Suprapubic skin (tissue), 4 donors: Measurements from ENCODE around the gene NR4A1. TPM values are rescaled to one million over a fixed set of nuclear protein-coding genes. Genes with fewer than 3 reads are reported as not detected.

Experiments
- DNase-seq, 2 donors: peaks; one replicate each; pipeline ENCODE4 v3.0.0-alpha.2; 2019; ENCODE audit warnings: low spot score in 2 of 2
- H3K27ac ChIP-seq: fragments of 200-600 bp; sonication (generic); one replicate; pipeline ENCODE4 v1.5.1; 2019
- H3K27me3 ChIP-seq: fragments of 200-600 bp; sonication (generic); one replicate; pipeline ENCODE4 v1.5.1; 2019
- H3K36me3 ChIP-seq: fragments of 200-600 bp; sonication (generic); one replicate; pipeline ENCODE4 v1.5.1; 2019
- H3K4me1 ChIP-seq: fragments of 200-600 bp; sonication (generic); one replicate; pipeline ENCODE4 v1.5.1; 2019
- H3K4me3 ChIP-seq: fragments of 200-600 bp; sonication (generic); one replicate; pipeline ENCODE4 v1.5.1; 2019; ENCODE audit warnings: mild to moderate bottlenecking
- H3K9me3 ChIP-seq: fragments of 200-600 bp; sonication (generic); one replicate; pipeline ENCODE4 v1.5.1; 2019
- EP300 ChIP-seq: sonication (generic); formaldehyde crosslinking; IDR thresholded peaks from one replicate; pipeline ENCODE4 v1.6.1; 2017; ENCODE audit warnings: antibody characterized with exemption
- POLR2A ChIP-seq, 2 donors: fragments of 450-650 bp; IDR thresholded peaks; one replicate each; pipeline ENCODE4 v1.6.1; 2017; ENCODE audit warnings: antibody characterized with exemption in 2 of 2, mild to moderate bottlenecking in 2 of 2, moderate library complexity in 2 of 2
- POLR2AphosphoS5 ChIP-seq, 3 donors: sonication (generic); formaldehyde crosslinking; IDR thresholded peaks; one replicate each; pipeline ENCODE4 v1.6.1; 2017; ENCODE audit warnings: antibody characterized with exemption in 3 of 3
- WGBS: methylation state at CpG from one replicate; pipeline ENCODE4 v1.1.5; 2018; 5-methylcytosine and 5-hydroxymethylcytosine counted together
- total RNA-seq, 4 donors: library from RNA; depleted of rRNA; stranded (reverse); fragments of >200 nt; gene quantifications; one replicate each; pipeline ENCODE4 v1.1.0, GENCODE V29; 2016
- TF ChIP-seq, protein P1 (sequence below), 2 donors: fragments of 200-600 bp in 1 of 2; fragments of 450-650 bp in 1 of 2; sonication (generic) in 1 of 2; IDR thresholded peaks; one replicate each; pipeline ENCODE4 v1.5.1; 2016 to 2019; ENCODE audit warnings: antibody characterized with exemption in 2 of 2, mild to moderate bottlenecking in 1 of 2, moderate library complexity in 1 of 2

NR4A1 gene
- total RNA-seq, 4 donors from 2014 or later = 141 to 775 (median 422) TPM

DNA sequence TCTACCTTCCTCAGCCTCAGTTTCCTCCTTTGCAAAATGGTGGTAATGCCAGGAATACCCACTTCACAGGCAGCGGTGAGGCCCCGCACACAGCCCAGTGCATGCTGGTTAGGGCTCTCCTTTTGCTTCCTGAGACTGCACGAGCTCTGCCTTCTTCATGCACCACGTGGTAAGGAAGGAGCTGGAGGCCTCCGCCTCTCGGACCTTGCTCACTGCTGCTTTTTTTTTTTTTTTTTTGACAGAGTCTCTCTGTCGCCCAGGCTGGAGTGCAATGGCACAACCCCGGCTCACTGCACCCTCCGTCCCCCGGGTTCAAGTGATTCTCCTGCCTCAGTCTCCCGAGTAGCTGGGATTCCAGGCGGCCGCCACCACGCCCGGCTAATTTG, 26.4 kb upstream of the NR4A1 start:
- H3K4me1 ChIP-seq = peaks cover 39% of the 10 kb centered on the region
- WGBS = 69% methylated on average over 15 of the region's 15 CpGs
- H3K9me3 ChIP-seq = no peaks in the 10 kb centered on the region
- H3K27ac ChIP-seq = peak overlapping the region; percentile 77
- H3K36me3 ChIP-seq = no peaks in the 10 kb centered on the region
- no peaks in the 10 kb centered on the region for H3K27me3 ChIP-seq
- TF ChIP-seq POLR2A (IDR thresholded peaks at IDR 0.05) (no peak), POLR2AphosphoS5 (IDR thresholded peaks at IDR 0.05) (no peak)
- TF ChIP-seq, protein P1, sequence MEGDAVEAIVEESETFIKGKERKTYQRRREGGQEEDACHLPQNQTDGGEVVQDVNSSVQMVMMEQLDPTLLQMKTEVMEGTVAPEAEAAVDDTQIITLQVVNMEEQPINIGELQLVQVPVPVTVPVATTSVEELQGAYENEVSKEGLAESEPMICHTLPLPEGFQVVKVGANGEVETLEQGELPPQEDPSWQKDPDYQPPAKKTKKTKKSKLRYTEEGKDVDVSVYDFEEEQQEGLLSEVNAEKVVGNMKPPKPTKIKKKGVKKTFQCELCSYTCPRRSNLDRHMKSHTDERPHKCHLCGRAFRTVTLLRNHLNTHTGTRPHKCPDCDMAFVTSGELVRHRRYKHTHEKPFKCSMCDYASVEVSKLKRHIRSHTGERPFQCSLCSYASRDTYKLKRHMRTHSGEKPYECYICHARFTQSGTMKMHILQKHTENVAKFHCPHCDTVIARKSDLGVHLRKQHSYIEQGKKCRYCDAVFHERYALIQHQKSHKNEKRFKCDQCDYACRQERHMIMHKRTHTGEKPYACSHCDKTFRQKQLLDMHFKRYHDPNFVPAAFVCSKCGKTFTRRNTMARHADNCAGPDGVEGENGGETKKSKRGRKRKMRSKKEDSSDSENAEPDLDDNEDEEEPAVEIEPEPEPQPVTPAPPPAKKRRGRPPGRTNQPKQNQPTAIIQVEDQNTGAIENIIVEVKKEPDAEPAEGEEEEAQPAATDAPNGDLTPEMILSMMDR (IDR thresholded peaks at IDR 0.05) = no peak
- H3K4me3 ChIP-seq = peak overlapping the region; percentile 36
- no peak for DNase-seq

DNA sequence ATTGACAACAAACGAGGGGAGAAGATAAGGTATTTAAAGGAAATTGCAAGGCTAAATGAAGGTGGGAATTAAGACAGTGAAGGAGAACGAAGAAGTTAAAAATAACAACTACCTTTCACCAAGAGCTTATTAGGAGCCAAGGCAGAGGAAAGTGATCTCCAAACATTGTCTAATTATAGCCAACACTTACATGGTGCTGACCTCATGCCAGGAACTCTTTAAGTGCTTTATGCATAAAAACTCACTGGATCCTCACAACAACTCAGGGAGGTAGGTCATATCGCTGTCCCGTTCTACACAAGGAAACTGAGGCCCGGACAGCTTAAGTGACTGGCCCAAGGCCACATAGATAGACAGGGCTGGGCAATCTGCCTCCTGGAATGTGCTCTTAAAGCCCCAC, 25.0 kb upstream of the NR4A1 start:
- TF ChIP-seq POLR2A (IDR thresholded peaks at IDR 0.05) = no peak
- TF ChIP-seq, protein P1 (IDR thresholded peaks at IDR 0.05) = no peak
- no peak for TF ChIP-seq POLR2AphosphoS5 (IDR thresholded peaks at IDR 0.05)
- no peak for TF ChIP-seq EP300
- H3K4me3 ChIP-seq = no peak overlapping the region
- WGBS = 40% methylated on average over 5 of the region's 5 CpGs
- H3K9me3 ChIP-seq = no peaks in the 10 kb centered on the region
- H3K4me1 ChIP-seq = peaks cover 36% of the 10 kb centered on the region
- no peak for DNase-seq
- no peaks in the 10 kb centered on the region for H3K27me3 ChIP-seq
- no peak overlapping the region for H3K27ac ChIP-seq
- no peaks in the 10 kb centered on the region for H3K36me3 ChIP-seq

GRCh38 chr12:52027085-52027843, 24.0 kb upstream of the NR4A1 start:
- Histone ChIP-seq H3K27me3 (no peaks in the 10 kb centered on the region), H3K36me3 (no peaks in the 10 kb centered on the region), H3K4me3 (no peak overlapping the region), H3K9me3 (no peaks in the 10 kb centered on the region), H3K27ac (no peak overlapping the region), H3K4me1 (peaks cover 40% of the 10 kb centered on the region)
- no peak for TF ChIP-seq EP300
- no peak for TF ChIP-seq POLR2AphosphoS5 (IDR thresholded peaks at IDR 0.05)
- TF ChIP-seq POLR2A (IDR thresholded peaks at IDR 0.05) = no peak
- TF ChIP-seq, protein P1 (IDR thresholded peaks at IDR 0.05) = no peak
- DNase-seq = no peak
- WGBS = 100% methylated on average over 1 of the region's 12 CpGs

DNA sequence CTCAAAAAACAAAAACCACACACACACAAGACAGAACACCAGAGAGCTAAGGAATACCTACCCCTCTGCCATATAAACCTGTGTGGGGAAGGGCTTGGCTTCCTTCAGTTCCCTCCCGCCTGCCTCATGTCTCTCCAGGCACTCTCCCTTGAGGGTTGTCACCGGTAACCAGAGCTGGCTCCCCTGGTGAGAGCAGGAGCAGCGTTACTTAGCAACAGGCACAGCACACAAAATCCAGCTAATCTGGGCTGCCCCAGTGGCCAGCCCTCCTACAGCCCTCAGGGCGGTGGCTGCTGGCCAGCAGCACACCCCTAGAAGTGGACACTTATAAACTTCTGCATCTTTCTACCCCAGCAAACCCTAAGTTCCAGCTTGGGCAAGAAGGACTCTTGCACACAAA, 21.6 kb upstream of the NR4A1 start:
- Histone ChIP-seq H3K27me3 (no peaks in the 10 kb centered on the region), H3K4me1 (peaks cover 44% of the 10 kb centered on the region), H3K9me3 (no peaks in the 10 kb centered on the region), H3K27ac (no peak overlapping the region), H3K36me3 (no peaks in the 10 kb centered on the region), H3K4me3 (no peak overlapping the region)
- 48% methylated on average over 4 of the region's 4 CpGs for WGBS
- no peak for DNase-seq
- TF ChIP-seq, protein P1 (IDR thresholded peaks at IDR 0.05) = no peak
- no peak for TF ChIP-seq POLR2AphosphoS5 (IDR thresholded peaks at IDR 0.05)
- no peak for TF ChIP-seq EP300
- TF ChIP-seq POLR2A (IDR thresholded peaks at IDR 0.05) = no peak

- Histone ChIP-seq H3K4me3 (peak overlapping the region; percentile 38), H3K27ac (peak overlapping the region; percentile 84), H3K9me3 (no peaks in the 10 kb centered on the region), H3K4me1 (peaks cover 39% of the 10 kb centered on the region), H3K36me3 (no peaks in the 10 kb centered on the region), H3K27me3 (no peaks in the 10 kb centered on the region)
- DNase-seq = peak in 1 of 2 donors; percentile 89
- WGBS = 6% methylated on average over 5 of the region's 5 CpGs
- no peak for TF ChIP-seq EP300
- peak in 1 of 3 donors; percentile 6 for TF ChIP-seq POLR2AphosphoS5 (IDR thresholded peaks at IDR 0.05)
Observed at GRCh38 chr12:52032446-52032803, 18.8 kb upstream of the NR4A1 start.
